CD14-positive monocyte (primary cell): ENCODE measurements around the gene TRPC1. TPM values are rescaled to one million over a fixed set of nuclear protein-coding genes. Genes with fewer than 3 reads are reported as not detected.

ENCODE experiments used
- DNase-seq, 3 donors: peaks; one replicate each; pipeline ENCODE4 v3.0.0-alpha.2; 2011 to 2022
- H2AFZ ChIP-seq: 2 replicates; pipeline ENCODE4 v1.6.0; 2012; ENCODE audit warnings: mild to moderate bottlenecking, low read depth, low read length, inconsistent platforms; ENCODE audit not compliant: insufficient read depth, poor library complexity, severe bottlenecking
- H3K27ac ChIP-seq, 2 donors: 1 replicate in 1 of 2; 2 replicates in 1 of 2; pipeline ENCODE4 v1.5.1; 2012 to 2013; ENCODE audit warnings: low read length in 2 of 2, control low read depth in 1 of 2, inconsistent platforms in 1 of 2, low read depth in 1 of 2, mild to moderate bottlenecking in 1 of 2
- H3K27me3 ChIP-seq, 2 donors: one replicate each; pipeline versions ENCODE4 v1.6.0 to v1.6.1; 2011 to 2013; ENCODE audit warnings: low read length in 2 of 2; ENCODE audit not compliant: control insufficient read depth in 2 of 2, insufficient read depth in 2 of 2
- H3K36me3 ChIP-seq, 2 donors: replicated peaks in 1 of 2; 1 replicate in 1 of 2; 2 replicates in 1 of 2; pipeline versions ENCODE4 v1.5.1 to v1.6.1; 2012 to 2013; ENCODE audit warnings: low read length in 2 of 2, control low read depth in 1 of 2, inconsistent platforms in 1 of 2, mild to moderate bottlenecking in 1 of 2; ENCODE audit not compliant: insufficient read depth in 2 of 2, control insufficient read depth in 1 of 2
- H3K4me1 ChIP-seq, 2 donors: 1 replicate in 1 of 2; 2 replicates in 1 of 2; pipeline versions ENCODE4 v1.5.1 to v1.6.1; 2012 to 2013; ENCODE audit warnings: low read length in 2 of 2, control low read depth in 1 of 2, inconsistent platforms in 1 of 2, mild to moderate bottlenecking in 1 of 2, moderate library complexity in 1 of 2; ENCODE audit not compliant: insufficient read depth in 2 of 2, control insufficient read depth in 1 of 2
- H3K4me2 ChIP-seq: replicated peaks from 2 replicates; pipeline ENCODE3; 2012; ENCODE audit warnings: low read length, moderate library complexity, mild to moderate bottlenecking; ENCODE audit not compliant: poor library complexity, severe bottlenecking; ENCODE audit errors: extremely low read depth
- H3K4me3 ChIP-seq, 3 experiments: fragments of 200-600 bp in 1 of 3; sonication (generic) in 1 of 3; replicated peaks in 1 of 3; 1 replicate in 2 of 3; 2 replicates in 1 of 3; pipeline ENCODE4 v1.5.1; 2011 to 2013; ENCODE audit warnings: low read length in 3 of 3, mild to moderate bottlenecking in 3 of 3, control low read depth in 2 of 3, low read depth in 2 of 3, inconsistent platforms in 1 of 3, moderate library complexity in 1 of 3
- H3K79me2 ChIP-seq: 2 replicates; pipeline ENCODE4 v1.6.0; 2012; ENCODE audit warnings: mild to moderate bottlenecking, control low read depth, inconsistent platforms, low read length, moderate library complexity; ENCODE audit not compliant: insufficient read depth
- H3K9ac ChIP-seq: 2 replicates; pipeline ENCODE4 v1.6.0; 2017; ENCODE audit warnings: low read length, mild to moderate bottlenecking; ENCODE audit not compliant: insufficient read depth, poor library complexity, severe bottlenecking
- H3K9me3 ChIP-seq, 2 donors: replicated peaks in 1 of 2; 1 replicate in 1 of 2; 2 replicates in 1 of 2; pipeline versions ENCODE4 v1.5.1 to v1.6.1; 2012 to 2013; ENCODE audit warnings: low read length in 2 of 2, control low read depth in 1 of 2; ENCODE audit not compliant: control insufficient read depth in 1 of 2, insufficient read depth in 1 of 2
- H4K20me1 ChIP-seq: 2 replicates; pipeline ENCODE4 v1.6.0; 2012; ENCODE audit warnings: mild to moderate bottlenecking, low read length, control low read depth, moderate library complexity; ENCODE audit not compliant: insufficient read depth
- H3K27ac Mint-ChIP-seq, 7 donors: one replicate each; pipeline ENCODE4 v1.8.0; 2020; ENCODE audit warnings: mild to moderate bottlenecking in 7 of 7, mixed read lengths in 7 of 7, moderate library complexity in 6 of 7, inconsistent platforms in 2 of 7
- H3K27me3 Mint-ChIP-seq, 3 donors: one replicate each; pipeline ENCODE4 v1.8.0; 2021 to 2022; ENCODE audit warnings: low read depth in 3 of 3, mild to moderate bottlenecking in 3 of 3, mixed read lengths in 3 of 3, moderate library complexity in 3 of 3, inconsistent platforms in 1 of 3
- H3K36me3 Mint-ChIP-seq, 2 donors: one replicate each; pipeline ENCODE4 v1.8.0; 2020; ENCODE audit warnings: mixed read lengths in 2 of 2, inconsistent platforms in 1 of 2, mild to moderate bottlenecking in 1 of 2
- H3K4me1 Mint-ChIP-seq: one replicate; pipeline ENCODE4 v1.8.0; 2020; ENCODE audit warnings: mild to moderate bottlenecking, mixed read lengths
- H3K4me3 Mint-ChIP-seq, 2 donors: one replicate each; pipeline ENCODE4 v1.8.0; 2020; ENCODE audit warnings: mild to moderate bottlenecking in 2 of 2, mixed read lengths in 2 of 2, moderate library complexity in 1 of 2
- H3K9me3 Mint-ChIP-seq, 7 donors: one replicate each; pipeline ENCODE4 v1.8.0; 2020 to 2022; ENCODE audit warnings: mixed read lengths in 7 of 7, mild to moderate bottlenecking in 6 of 7, moderate library complexity in 6 of 7, inconsistent platforms in 2 of 7
- WGBS: methylation state at CpG from one replicate; pipeline ENCODE4 v1.1.5; 2013; ENCODE audit warnings: missing lambda C conversion rate; ENCODE audit not compliant: insufficient coverage; 5-methylcytosine and 5-hydroxymethylcytosine counted together
- intact Hi-C, 2 donors: fragments of 100-400 bp; cut with micrococcal nuclease; formaldehyde crosslinking; loops; one replicate each; pipeline versions ENCODE4 v1.15.0 to v1.15.1; 2023
- polyA plus RNA-seq, 3 donors: library from polyadenylated mRNA; depleted of rRNA in 1 of 3; unstranded in 2 of 3; stranded (reverse) in 1 of 3; fragments of 300-500 nt in 2 of 3; fragments of >200 nt in 1 of 3; fragmentation: Illumina TruSeq in 2 of 3; gene quantifications; 1 replicate in 2 of 3; 2 replicates in 1 of 3; pipeline ENCODE4 v1.2.3, GENCODE V29; 2012 to 2021
- TF ChIP-seq, protein P1 (sequence below): fragments of 200-600 bp; IDR thresholded peaks from one replicate; pipeline ENCODE4 v1.8.0; 2022; ENCODE audit warnings: antibody characterized with exemption, mild to moderate bottlenecking

TRPC1 gene
- polyA plus RNA-seq, 3 donors = 0.01 TPM; not detected in 2

DNA sequence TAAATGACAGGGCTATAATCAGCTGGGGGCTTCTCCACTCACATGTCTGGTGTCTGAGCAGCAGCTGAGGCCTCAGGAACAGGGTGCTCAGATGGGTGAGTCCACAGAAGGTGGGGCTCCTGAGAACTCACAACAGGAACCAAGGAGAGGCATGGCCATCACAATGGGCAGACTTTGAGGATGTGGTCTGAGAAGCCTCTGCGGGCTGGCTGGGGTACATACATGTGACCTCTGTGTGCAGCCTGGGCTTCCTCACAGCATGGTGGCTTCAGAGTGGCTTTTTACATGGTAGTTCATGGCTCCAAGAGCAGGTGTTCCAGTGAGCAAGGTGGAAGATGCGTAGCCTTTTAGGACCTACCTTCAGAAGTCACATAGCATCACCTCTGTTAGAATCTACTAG, 58.8 kb downstream of the TRPC1 start:
- 86% methylated on average over 1 of the region's 2 CpGs for WGBS
- Histone ChIP-seq H3K36me3 (no peaks in the 10 kb centered on the region), H3K9ac (no peak overlapping the region), H3K4me3 (no peak overlapping the region), H3K4me1 (no peaks in the 10 kb centered on the region), H4K20me1 (no peaks in the 10 kb centered on the region), H3K27ac (no peak overlapping the region), H3K27me3 (no peaks in the 10 kb centered on the region), H3K9me3 (peaks cover 0 to 4% of the 10 kb centered on the region in 2 donors), H2AFZ (no peak overlapping the region), H3K79me2 (no peaks in the 10 kb centered on the region), H3K4me2 (no peak overlapping the region)
- TF ChIP-seq, protein P1, sequence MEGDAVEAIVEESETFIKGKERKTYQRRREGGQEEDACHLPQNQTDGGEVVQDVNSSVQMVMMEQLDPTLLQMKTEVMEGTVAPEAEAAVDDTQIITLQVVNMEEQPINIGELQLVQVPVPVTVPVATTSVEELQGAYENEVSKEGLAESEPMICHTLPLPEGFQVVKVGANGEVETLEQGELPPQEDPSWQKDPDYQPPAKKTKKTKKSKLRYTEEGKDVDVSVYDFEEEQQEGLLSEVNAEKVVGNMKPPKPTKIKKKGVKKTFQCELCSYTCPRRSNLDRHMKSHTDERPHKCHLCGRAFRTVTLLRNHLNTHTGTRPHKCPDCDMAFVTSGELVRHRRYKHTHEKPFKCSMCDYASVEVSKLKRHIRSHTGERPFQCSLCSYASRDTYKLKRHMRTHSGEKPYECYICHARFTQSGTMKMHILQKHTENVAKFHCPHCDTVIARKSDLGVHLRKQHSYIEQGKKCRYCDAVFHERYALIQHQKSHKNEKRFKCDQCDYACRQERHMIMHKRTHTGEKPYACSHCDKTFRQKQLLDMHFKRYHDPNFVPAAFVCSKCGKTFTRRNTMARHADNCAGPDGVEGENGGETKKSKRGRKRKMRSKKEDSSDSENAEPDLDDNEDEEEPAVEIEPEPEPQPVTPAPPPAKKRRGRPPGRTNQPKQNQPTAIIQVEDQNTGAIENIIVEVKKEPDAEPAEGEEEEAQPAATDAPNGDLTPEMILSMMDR = no peak
- H3K36me3 Mint-ChIP-seq = no peaks in the 10 kb centered on the region
- intact Hi-C loops = no loop called here
- H3K4me3 Mint-ChIP-seq = no peak overlapping the region
- DNase-seq = no peak
- no peaks in the 10 kb centered on the region for H3K27me3 Mint-ChIP-seq
- H3K4me1 Mint-ChIP-seq = no peaks in the 10 kb centered on the region
- peaks cover 0 to 4% (median 0%) of the 10 kb centered on the region in 7 donors for H3K9me3 Mint-ChIP-seq
- no peak overlapping the region for H3K27ac Mint-ChIP-seq

GRCh38 chr3:142784228-142784627, 60.4 kb downstream of the TRPC1 start:
- no peaks in the 10 kb centered on the region for H3K36me3 ChIP-seq
- Mint-ChIP-seq H3K4me3 (no peak overlapping the region), H3K27me3 (no peaks in the 10 kb centered on the region), H3K9me3 (peaks cover 0 to 4% (median 0%) of the 10 kb centered on the region in 7 donors), H3K4me1 (no peaks in the 10 kb centered on the region), H3K36me3 (no peaks in the 10 kb centered on the region), H3K27ac (no peak overlapping the region)
- no CpG with 5 or more reads among the region's 1 CpG for WGBS
- DNase-seq = no peak
- TF ChIP-seq, protein P1 = no peak
- intact Hi-C loops = no loop called here
- no peaks in the 10 kb centered on the region for H3K79me2 ChIP-seq
- no peaks in the 10 kb centered on the region for H3K4me1 ChIP-seq
- H3K4me3 ChIP-seq = no peak overlapping the region
- H3K27me3 ChIP-seq = no peaks in the 10 kb centered on the region
- no peak overlapping the region for H3K4me2 ChIP-seq
- no peaks in the 10 kb centered on the region for H4K20me1 ChIP-seq
- peaks cover 0 to 4% of the 10 kb centered on the region in 2 donors for H3K9me3 ChIP-seq
- H2AFZ ChIP-seq = no peak overlapping the region
- no peak overlapping the region for H3K27ac ChIP-seq
- no peak overlapping the region for H3K9ac ChIP-seq
